Measurements from ENCODE around the gene C3orf20. TPM values are rescaled to one million over a fixed set of nuclear protein-coding genes. Genes with fewer than 3 reads are reported as not detected.
"Not testable (repeated sequence)": the region's sequence is repeated elsewhere in the genome, so short reads cannot be mapped to it uniquely, and the experiment has no call there.

C3orf20 gene
- total RNA-seq, 3 donors from 2014 or later: 0.15 to 0.16 TPM; not detected in 1

DNA sequence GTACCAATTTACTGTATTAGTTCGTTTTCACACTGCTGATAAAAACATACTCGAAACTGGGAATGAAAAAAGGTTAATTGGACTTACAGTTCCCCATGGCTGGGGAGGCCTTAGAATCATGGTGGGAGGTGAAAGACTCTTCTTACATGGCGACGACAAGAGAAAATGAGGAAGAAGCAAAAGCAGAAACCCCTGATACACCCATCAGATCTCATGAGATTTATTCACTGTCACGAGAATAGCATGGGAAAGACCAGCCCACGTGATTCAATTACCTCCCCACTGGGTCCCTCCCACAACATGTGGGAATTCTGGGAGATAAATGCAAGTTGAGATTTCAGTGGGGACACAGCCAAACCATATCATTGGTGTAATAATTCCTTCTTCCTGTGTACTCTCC, 69.6 kb downstream of the C3orf20 start:
- H3K9me3 ChIP-seq: peaks cover 4 to 5% of the 10 kb centered on the region in 2 donors
- intact Hi-C loops (cut with DNase I; ENCODE audit: low total_unique reads): no loop called here
- DNase-seq (ENCODE audit: low spot score in 2 of 2): no peak
- H3K4me3 ChIP-seq: no peak overlapping the region
- no peaks in the 10 kb centered on the region for H3K4me1 ChIP-seq
- no peaks in the 10 kb centered on the region for H3K36me3 ChIP-seq
- H3K27ac ChIP-seq: peak overlapping the region in 1 of 2 donors; percentile 25
- no peaks in the 10 kb centered on the region for H3K27me3 ChIP-seq
- TF ChIP-seq POLR2AphosphoS5 (IDR thresholded peaks at IDR 0.05) (no peak), POLR2A (IDR thresholded peaks at IDR 0.05) (no peak), CTCF (IDR thresholded peaks at IDR 0.05) (no peak)

GRCh38 chr3:14750650-14751049, 75.7 kb downstream of the C3orf20 start:
- TF ChIP-seq CTCF (IDR thresholded peaks at IDR 0.05): no peak
- no peak for TF ChIP-seq POLR2AphosphoS5 (IDR thresholded peaks at IDR 0.05)
- TF ChIP-seq POLR2A (IDR thresholded peaks at IDR 0.05): no peak
- no peaks in the 10 kb centered on the region for H3K4me1 ChIP-seq
- no peak overlapping the region for H3K4me3 ChIP-seq
- H3K9me3 ChIP-seq: peaks cover 10 to 19% of the 10 kb centered on the region in 2 donors
- H3K27me3 ChIP-seq: no peaks in the 10 kb centered on the region
- H3K27ac ChIP-seq: no peak overlapping the region
- H3K36me3 ChIP-seq: no peaks in the 10 kb centered on the region
- no peak for DNase-seq (ENCODE audit: low spot score in 2 of 2)
- intact Hi-C loops (cut with DNase I; ENCODE audit: low total_unique reads): no loop called here

DNA sequence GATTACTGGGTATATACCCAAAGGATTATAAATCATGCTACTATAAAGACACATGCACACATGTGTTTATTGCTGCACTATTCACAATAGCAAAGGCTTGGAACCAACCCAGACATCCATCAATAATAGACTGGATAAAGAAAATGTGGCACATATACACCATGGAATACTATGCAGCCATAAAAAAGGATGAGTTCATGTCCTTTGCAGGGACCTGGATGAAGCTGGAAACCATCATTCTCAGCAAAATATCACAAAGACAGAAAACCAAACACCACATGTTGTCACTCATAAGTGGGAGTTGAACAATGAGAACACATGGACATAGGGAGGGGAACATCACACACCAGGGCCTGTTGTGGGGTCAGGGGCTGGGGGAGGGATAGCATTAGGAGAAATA, 78.0 kb downstream of the C3orf20 start:
- intact Hi-C loops (cut with DNase I; ENCODE audit: low total_unique reads); H3K4me1 ChIP-seq; H3K27ac ChIP-seq; H3K4me3 ChIP-seq; DNase-seq (ENCODE audit: low spot score in 2 of 2); H3K36me3 ChIP-seq; H3K27me3 ChIP-seq: not testable (repeated sequence)
- peaks cover 10 to 19% of the 10 kb centered on the region in 2 donors for H3K9me3 ChIP-seq

DNA sequence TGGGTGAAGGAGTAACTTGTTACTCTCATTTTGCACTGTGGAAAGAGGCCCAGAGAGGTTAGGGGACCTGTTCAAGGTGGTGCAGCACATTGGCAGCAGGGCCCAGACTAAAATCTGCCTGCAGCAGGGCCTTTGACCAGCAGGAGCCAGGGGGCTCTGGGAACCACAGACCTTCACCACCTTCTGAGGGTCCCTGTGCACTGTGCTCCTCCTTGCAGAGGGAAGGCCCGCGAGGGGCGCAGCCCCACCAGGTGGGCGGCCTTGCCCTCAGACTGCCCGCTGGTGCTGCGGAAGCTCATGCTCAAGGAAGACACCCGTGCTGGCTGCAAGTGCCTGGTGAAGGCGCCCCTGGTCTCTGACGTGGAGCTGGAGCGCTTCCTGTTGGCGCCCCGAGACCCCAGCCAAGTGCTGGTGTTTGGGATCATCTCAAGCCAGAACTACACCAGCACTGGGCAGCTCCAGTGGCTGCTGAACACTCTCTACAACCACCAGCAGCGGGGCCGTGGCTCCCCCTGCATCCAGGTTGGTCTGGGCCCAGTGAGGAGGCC, 82.3 kb downstream of the C3orf20 start:
- Histone ChIP-seq H3K36me3 (no peaks in the 10 kb centered on the region), H3K9me3 (no peaks in the 10 kb centered on the region), H3K4me1 (no peaks in the 10 kb centered on the region), H3K27me3 (no peaks in the 10 kb centered on the region), H3K4me3 (no peak overlapping the region), H3K27ac (no peak overlapping the region)
- intact Hi-C loops (cut with DNase I; ENCODE audit: low total_unique reads): no loop called here
- no peak for DNase-seq (ENCODE audit: low spot score in 2 of 2)
- no peak for TF ChIP-seq POLR2AphosphoS5 (IDR thresholded peaks at IDR 0.05)
- TF ChIP-seq CTCF (IDR thresholded peaks at IDR 0.05): no peak
- TF ChIP-seq POLR2A (IDR thresholded peaks at IDR 0.05): no peak

- Histone ChIP-seq H3K27ac (no peak overlapping the region), H3K9me3 (no peaks in the 10 kb centered on the region), H3K4me1 (no peaks in the 10 kb centered on the region), H3K27me3 (no peaks in the 10 kb centered on the region), H3K36me3 (no peaks in the 10 kb centered on the region), H3K4me3 (no peak overlapping the region)
- TF ChIP-seq CTCF (IDR thresholded peaks at IDR 0.05) (no peak), POLR2AphosphoS5 (IDR thresholded peaks at IDR 0.05) (no peak), POLR2A (IDR thresholded peaks at IDR 0.05) (no peak)
- intact Hi-C loops (cut with DNase I; ENCODE audit: low total_unique reads): no loop called here
- DNase-seq (ENCODE audit: low spot score in 2 of 2): no peak
Observed at GRCh38 chr3:14758297-14758696, 83.4 kb downstream of the C3orf20 start.

DNA sequence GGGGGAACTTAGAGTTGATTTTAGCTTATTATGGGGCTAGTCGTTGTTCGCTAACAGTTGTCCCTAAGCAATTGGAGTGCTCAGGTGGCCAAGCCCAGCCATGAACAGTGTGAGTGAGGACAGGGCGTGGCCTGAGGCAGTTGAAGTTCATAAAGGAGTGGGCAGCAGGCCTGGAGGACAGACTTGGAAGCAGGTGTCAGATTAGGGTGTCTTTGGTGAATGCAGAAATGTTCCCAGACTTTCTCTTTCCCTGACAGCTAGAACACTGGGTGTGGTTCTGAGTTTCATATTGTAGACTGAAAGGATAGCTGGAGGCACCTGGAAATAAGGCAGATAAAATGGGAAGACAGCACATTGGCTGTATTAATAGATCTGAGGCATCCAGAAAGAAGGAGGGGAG, 84.0 kb downstream of the C3orf20 start:
- H3K27ac ChIP-seq: no peak overlapping the region
- no peaks in the 10 kb centered on the region for H3K27me3 ChIP-seq
- TF ChIP-seq POLR2A (IDR thresholded peaks at IDR 0.05) (no peak), POLR2AphosphoS5 (IDR thresholded peaks at IDR 0.05) (no peak), CTCF (IDR thresholded peaks at IDR 0.05) (no peak)
- DNase-seq (ENCODE audit: low spot score in 2 of 2): no peak
- H3K9me3 ChIP-seq: no peaks in the 10 kb centered on the region
- H3K36me3 ChIP-seq: no peaks in the 10 kb centered on the region
- intact Hi-C loops (cut with DNase I; ENCODE audit: low total_unique reads): no loop called here
- no peak overlapping the region for H3K4me3 ChIP-seq
- no peaks in the 10 kb centered on the region for H3K4me1 ChIP-seq
